ENCODE results near the gene LZIC.
"Not testable (repeated sequence)": the region's sequence is repeated elsewhere in the genome, so short reads cannot be mapped to it uniquely, and the experiment has no call there.

LZIC gene

DNA sequence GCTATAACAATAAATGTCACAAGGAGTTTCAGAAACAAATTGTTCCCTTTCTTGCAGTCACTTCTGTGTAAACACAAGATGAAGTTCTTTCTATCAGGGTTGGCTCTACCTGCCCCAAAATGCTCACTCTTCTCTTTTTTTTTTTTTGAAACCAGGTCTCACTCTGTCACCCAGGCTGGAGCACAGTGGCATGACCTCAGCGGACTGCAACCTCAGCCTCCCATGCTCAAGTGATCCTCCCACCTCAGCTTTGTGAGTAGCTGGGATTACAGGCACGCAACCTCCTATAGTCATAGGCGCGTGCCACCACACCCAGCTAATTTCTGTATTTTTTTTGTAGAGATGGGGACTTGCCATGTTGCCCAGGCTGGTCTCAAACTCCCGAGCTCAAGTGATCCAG is 22.6 kb downstream of the LZIC start:
- H3K27me3 Mint-ChIP-seq: no peaks in the 10 kb centered on the region
- H3K9me3 Mint-ChIP-seq: no peaks in the 10 kb centered on the region
- H3K27ac Mint-ChIP-seq: no peak overlapping the region
- H3K4me3 Mint-ChIP-seq: no peak overlapping the region
- no peaks in the 10 kb centered on the region for H3K36me3 Mint-ChIP-seq (ENCODE audit: low read depth)
- H3K4me1 Mint-ChIP-seq (ENCODE audit: low read depth): no peaks in the 10 kb centered on the region

DNA sequence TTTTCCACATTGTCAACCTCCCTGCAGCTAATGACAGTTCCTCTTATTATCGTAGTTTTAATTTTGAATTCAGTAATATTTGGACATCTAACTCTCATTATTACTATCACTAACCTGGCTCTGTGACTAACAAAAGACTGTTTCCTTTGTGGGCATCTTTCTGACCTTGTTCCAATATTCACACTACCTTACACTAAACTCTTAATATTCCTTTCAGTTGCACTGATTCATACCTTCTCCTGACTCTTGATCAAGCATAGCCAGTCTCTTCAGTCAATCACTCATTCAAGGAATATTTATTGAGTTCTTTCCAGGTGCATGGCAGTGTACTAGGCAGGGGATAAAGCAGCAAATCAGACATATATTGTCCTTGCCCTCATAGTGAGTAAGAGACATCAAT is 25.3 kb downstream of the LZIC start:
- H3K36me3 Mint-ChIP-seq (ENCODE audit: low read depth): no peaks in the 10 kb centered on the region
- no peak overlapping the region for H3K27ac Mint-ChIP-seq
- no peaks in the 10 kb centered on the region for H3K9me3 Mint-ChIP-seq
- H3K4me3 Mint-ChIP-seq: no peak overlapping the region
- H3K27me3 Mint-ChIP-seq: no peaks in the 10 kb centered on the region
- no peaks in the 10 kb centered on the region for H3K4me1 Mint-ChIP-seq (ENCODE audit: low read depth)

DNA sequence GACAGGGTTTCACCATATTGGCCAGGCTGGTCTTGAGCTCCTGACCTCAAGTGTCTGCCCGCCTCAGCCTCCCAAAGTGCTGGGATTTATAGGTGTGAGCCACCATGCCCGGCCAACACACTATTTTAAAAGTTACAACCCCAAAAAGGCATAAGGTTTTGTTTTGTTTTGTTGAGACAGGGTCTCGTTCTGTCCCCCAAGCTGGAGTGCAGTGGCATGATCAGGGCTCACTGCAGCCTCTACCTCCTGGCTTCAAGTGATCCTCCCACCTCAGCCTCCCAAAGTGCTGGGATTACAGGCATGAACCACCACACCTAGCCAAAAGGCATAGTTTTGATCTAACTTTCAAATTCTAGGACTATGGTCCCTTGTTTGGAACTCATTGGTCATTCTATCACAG is 25.7 kb downstream of the LZIC start:
- H3K36me3 Mint-ChIP-seq (ENCODE audit: low read depth); H3K27me3 Mint-ChIP-seq; H3K9me3 Mint-ChIP-seq; H3K4me1 Mint-ChIP-seq (ENCODE audit: low read depth); H3K27ac Mint-ChIP-seq; H3K4me3 Mint-ChIP-seq: not testable (repeated sequence)

- H3K9me3 Mint-ChIP-seq: no peaks in the 10 kb centered on the region
- no peak overlapping the region for H3K27ac Mint-ChIP-seq
- H3K27me3 Mint-ChIP-seq: no peaks in the 10 kb centered on the region
- no peaks in the 10 kb centered on the region for H3K36me3 Mint-ChIP-seq (ENCODE audit: low read depth)
- peaks cover 8% of the 10 kb centered on the region for H3K4me1 Mint-ChIP-seq (ENCODE audit: low read depth)
- no peak overlapping the region for H3K4me3 Mint-ChIP-seq
Measured at GRCh38 chr1:9916452-9916851, 26.7 kb downstream of the LZIC start.

GRCh38 chr1:9914610-9914937 is 28.6 kb downstream of the LZIC start:
- no peak overlapping the region for H3K4me3 Mint-ChIP-seq

GRCh38 chr1:9912264-9912936 is 30.8 kb downstream of the LZIC start:
- Mint-ChIP-seq H3K4me3 (no peak overlapping the region), H3K36me3 (ENCODE audit: low read depth) (no peaks in the 10 kb centered on the region), H3K27me3 (no peaks in the 10 kb centered on the region), H3K9me3 (no peaks in the 10 kb centered on the region), H3K27ac (no peak overlapping the region), H3K4me1 (ENCODE audit: low read depth) (peaks cover 29% of the 10 kb centered on the region)

More at GRCh38 chr1:9914610-9914937, 28.6 kb downstream of the LZIC start:
- Mint-ChIP-seq H3K9me3 (no peaks in the 10 kb centered on the region), H3K4me1 (ENCODE audit: low read depth) (peaks cover 17% of the 10 kb centered on the region), H3K27me3 (no peaks in the 10 kb centered on the region), H3K36me3 (ENCODE audit: low read depth) (no peaks in the 10 kb centered on the region), H3K27ac (no peak overlapping the region)

GRCh38 chr1:9910423-9911178 is 32.6 kb downstream of the LZIC start:
- Mint-ChIP-seq H3K27me3 (no peaks in the 10 kb centered on the region), H3K4me3 (peak overlapping the region; percentile 94), H3K4me1 (ENCODE audit: low read depth) (peaks cover 30% of the 10 kb centered on the region), H3K27ac (peak overlapping the region; percentile 95), H3K36me3 (ENCODE audit: low read depth) (no peaks in the 10 kb centered on the region), H3K9me3 (no peaks in the 10 kb centered on the region)

DNA sequence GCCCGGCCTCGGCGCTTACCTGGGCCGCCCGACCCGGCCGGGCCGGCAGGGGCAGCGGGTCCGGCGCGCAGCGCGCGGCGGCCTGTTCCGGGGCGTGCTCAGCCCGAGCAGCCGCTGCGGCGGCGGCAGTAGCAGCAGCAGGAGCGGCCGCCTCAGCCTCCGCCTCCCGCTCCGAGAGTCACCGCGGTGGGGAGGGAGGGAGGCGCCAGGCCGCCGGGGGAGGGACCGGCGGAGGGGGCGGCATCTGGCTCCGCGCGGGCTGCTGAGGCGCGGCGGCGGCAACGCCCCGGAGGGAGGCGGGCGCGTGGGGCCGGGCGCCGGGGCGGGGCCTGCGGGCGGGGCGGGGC is 33.1 kb downstream of the LZIC start, which contains the start of gene CTNNBIP1:
CTNNBIP1 (minus strand) TSS at position 194 of the 347 bp plus-strand sequence. CDS start 38,205 bp downstream, outside the sequence.
- no peaks in the 10 kb centered on the region for H3K27me3 Mint-ChIP-seq
- H3K36me3 Mint-ChIP-seq (ENCODE audit: low read depth): no peaks in the 10 kb centered on the region
- peak within 1 kb of the TSS; percentile 95 for H3K4me3 Mint-ChIP-seq
- peaks cover 36% of the 10 kb centered on the region for H3K4me1 Mint-ChIP-seq (ENCODE audit: low read depth)
- peak within 1 kb of the TSS; percentile 95 for H3K27ac Mint-ChIP-seq
- H3K9me3 Mint-ChIP-seq: no peaks in the 10 kb centered on the region

DNA sequence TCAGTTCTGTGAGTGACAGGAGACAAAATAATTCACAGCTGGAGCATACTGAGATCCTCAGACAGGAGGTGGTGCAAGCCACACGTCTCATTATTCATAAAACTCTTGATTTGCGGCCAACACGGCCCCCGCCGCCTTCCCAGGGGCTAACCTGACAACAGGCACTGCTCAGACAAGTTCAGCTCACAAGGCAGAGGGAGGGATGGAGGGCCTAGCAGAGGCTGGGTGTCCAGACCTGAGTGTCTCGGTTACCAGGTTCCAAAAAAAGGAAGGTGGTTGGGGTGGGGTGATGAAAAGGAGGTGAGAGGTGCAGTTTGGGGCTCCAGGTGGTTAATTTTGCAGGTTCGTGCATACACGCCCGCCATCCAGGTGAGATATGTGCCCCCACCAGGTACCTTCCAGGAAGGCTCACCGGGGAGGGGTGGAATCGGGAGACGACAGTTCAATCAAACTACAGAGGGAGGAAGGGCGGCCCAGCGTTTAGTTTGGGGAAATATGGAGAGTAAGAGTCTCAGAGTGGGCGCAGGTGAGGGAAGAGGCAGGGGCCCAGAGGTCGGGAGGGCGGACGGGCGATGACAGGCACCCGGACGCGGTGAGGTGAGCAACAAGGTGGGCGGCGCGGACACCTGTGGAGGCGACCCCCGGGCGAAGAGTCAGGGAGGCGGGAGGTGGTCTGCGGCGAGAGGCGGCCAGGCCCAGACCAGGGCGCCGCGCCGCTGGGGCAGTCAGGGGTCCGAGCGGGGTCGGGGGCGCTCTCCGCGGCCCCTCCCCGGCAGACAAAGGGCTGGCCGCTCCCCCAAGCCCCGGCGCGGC is 33.8 kb downstream of the LZIC start:
- no peaks in the 10 kb centered on the region for H3K27me3 Mint-ChIP-seq
- H3K4me3 Mint-ChIP-seq: peak overlapping the region; percentile 95
- no peaks in the 10 kb centered on the region for H3K9me3 Mint-ChIP-seq
- peak overlapping the region; percentile 90 for H3K27ac Mint-ChIP-seq
- H3K36me3 Mint-ChIP-seq (ENCODE audit: low read depth): no peaks in the 10 kb centered on the region
- H3K4me1 Mint-ChIP-seq (ENCODE audit: low read depth): peaks cover 42% of the 10 kb centered on the region

DNA sequence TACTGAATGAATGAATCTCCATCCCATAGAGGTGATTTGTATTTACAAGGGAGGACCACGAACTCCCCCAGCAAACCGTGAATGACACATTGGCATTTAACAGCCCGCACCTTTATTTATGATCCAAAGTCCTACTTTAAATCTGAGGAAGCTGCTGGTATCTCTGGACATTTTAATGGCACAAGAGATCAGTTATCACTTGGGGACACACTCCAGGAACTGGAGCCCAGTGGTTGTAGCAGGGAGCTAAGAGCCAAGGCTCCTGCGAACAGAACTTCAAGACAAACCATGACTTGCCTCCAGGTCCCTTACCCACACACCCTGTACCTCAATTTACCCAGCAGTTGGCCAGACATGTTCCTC is 34.3 kb downstream of the LZIC start:
- Mint-ChIP-seq H3K27ac (peak overlapping the region; percentile 90), H3K9me3 (no peaks in the 10 kb centered on the region), H3K36me3 (ENCODE audit: low read depth) (no peaks in the 10 kb centered on the region), H3K27me3 (no peaks in the 10 kb centered on the region), H3K4me3 (peak overlapping the region; percentile 95), H3K4me1 (ENCODE audit: low read depth) (peaks cover 48% of the 10 kb centered on the region)

GRCh38 chr1:9907441-9907840 is 35.8 kb downstream of the LZIC start:
- Mint-ChIP-seq H3K4me1 (ENCODE audit: low read depth) (peaks cover 49% of the 10 kb centered on the region), H3K4me3 (no peak overlapping the region), H3K27me3 (no peaks in the 10 kb centered on the region), H3K9me3 (no peaks in the 10 kb centered on the region), H3K36me3 (ENCODE audit: low read depth) (no peaks in the 10 kb centered on the region), H3K27ac (no peak overlapping the region)

DNA sequence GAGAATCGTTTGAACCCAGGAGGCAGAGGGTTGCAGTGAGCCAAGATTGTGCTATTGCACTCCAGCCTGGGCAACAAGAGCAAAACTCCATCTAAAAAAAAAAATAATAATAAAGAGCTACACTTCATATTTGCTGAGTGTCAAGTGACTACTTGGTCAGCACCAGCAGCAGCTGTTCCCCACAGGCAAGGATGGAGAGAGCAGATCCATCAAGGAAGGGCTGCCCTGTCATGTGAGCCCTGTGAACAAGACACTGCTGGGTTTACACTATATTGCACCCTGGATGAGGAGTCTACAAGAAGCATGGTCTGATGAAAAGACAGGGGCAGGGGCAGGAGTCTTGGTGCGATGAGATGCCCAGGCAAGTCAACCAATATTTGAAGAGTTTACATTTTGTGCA is 36.7 kb downstream of the LZIC start:
- Mint-ChIP-seq H3K27me3 (no peaks in the 10 kb centered on the region), H3K27ac (no peak overlapping the region), H3K36me3 (ENCODE audit: low read depth) (no peaks in the 10 kb centered on the region), H3K9me3 (no peaks in the 10 kb centered on the region), H3K4me3 (no peak overlapping the region), H3K4me1 (ENCODE audit: low read depth) (peaks cover 43% of the 10 kb centered on the region)

DNA sequence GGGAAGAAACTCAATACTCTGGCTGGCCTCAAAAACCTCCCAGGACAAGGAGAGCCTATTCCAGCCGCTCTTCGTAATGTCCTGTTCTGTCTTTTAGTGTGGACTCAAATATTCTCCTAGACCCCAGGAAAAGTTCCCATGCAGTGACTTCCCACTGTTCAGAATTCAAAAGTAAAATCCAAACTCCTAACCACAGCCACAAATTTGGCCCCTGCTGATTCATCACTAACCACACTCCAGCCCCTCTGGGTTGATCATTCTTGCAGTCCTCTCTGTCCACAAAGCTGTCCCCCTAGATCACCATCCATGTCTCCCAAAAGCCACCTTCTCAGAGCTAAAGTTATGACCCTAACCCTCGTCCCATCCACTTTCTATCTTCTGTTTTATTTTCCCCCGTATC is 38.2 kb downstream of the LZIC start:
- Mint-ChIP-seq H3K9me3 (no peaks in the 10 kb centered on the region), H3K4me3 (no peak overlapping the region), H3K4me1 (ENCODE audit: low read depth) (peaks cover 46% of the 10 kb centered on the region), H3K27ac (peak overlapping the region; percentile 61), H3K27me3 (no peaks in the 10 kb centered on the region), H3K36me3 (ENCODE audit: low read depth) (no peaks in the 10 kb centered on the region)

DNA sequence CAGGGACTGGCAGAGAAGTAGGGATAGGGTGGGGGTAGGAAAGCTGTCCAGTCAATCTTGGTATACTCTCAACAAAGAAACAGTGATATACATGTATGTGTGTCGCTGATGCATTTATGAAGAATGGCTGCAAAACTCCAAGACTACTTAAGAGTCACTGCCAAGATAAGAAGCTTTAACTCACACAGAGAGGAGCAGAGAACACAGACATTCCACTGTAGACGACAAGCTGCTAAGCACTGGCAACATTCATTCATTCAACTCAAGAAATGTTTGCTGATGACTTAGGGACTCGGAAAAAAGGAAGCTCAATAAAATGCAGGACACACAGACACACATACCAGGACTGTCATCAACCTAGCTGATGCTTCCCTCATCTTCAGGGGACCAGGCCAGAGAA is 38.6 kb downstream of the LZIC start:
- no peaks in the 10 kb centered on the region for H3K36me3 Mint-ChIP-seq (ENCODE audit: low read depth)
- H3K27ac Mint-ChIP-seq: no peak overlapping the region
- H3K4me3 Mint-ChIP-seq: no peak overlapping the region
- H3K27me3 Mint-ChIP-seq: no peaks in the 10 kb centered on the region
- no peaks in the 10 kb centered on the region for H3K9me3 Mint-ChIP-seq
- peaks cover 47% of the 10 kb centered on the region for H3K4me1 Mint-ChIP-seq (ENCODE audit: low read depth)

DNA sequence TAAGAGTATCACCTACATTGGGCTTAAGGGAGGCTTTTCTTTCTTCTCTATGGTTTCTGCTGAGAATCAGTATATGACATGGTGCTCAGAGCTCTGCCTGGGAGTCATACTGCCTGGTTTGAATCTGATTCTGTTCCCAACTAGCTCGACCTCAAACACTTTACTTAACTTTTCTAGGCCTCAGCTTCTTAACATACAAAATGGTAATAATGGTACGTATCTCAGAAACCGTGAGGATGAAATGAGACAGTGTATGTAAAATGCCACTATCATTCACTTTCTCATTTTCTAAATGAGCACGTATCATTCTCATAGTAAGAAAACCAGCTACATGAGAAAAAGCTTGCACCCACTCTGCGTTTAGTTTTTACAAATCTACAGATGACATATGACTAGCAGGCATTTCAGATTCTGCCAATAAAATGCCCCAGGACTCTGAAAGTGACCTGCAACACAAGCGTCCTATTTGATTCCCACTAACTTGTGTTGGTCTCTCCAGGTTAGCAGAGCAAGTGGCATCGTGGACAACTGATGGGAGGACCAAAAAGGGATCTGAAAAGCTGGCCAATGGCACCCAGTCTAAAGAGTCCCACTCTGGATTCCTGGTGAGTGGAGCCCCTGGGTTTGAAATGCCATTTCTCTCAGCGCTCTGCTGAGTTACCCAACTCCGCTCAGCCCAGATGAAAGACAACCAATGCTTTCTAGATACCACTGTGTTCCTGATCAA is 39.2 kb downstream of the LZIC start:
- H3K27me3 Mint-ChIP-seq: no peaks in the 10 kb centered on the region
- H3K36me3 Mint-ChIP-seq (ENCODE audit: low read depth): no peaks in the 10 kb centered on the region
- H3K9me3 Mint-ChIP-seq: no peaks in the 10 kb centered on the region
- H3K4me3 Mint-ChIP-seq: no peak overlapping the region
- H3K27ac Mint-ChIP-seq: peak overlapping the region; percentile 9
- peaks cover 41% of the 10 kb centered on the region for H3K4me1 Mint-ChIP-seq (ENCODE audit: low read depth)

Data from stimulated activated naive CD8-positive, alpha-beta T cell treated with anti-CD3 and anti-CD28 coated beads, Interleukin-15, Interleukin-2, amounts not matched to agents 100 ng/mL and 50 ng/mL, for 24 hours (primary cell).